HT-29 (cell line): Measurements from ENCODE around the gene IRGQ. TPM values are rescaled to one million over a fixed set of nuclear protein-coding genes. Genes with fewer than 3 reads are reported as not detected.
"Not testable (repeated sequence)": the region's sequence is repeated elsewhere in the genome, so short reads cannot be mapped to it uniquely, and the experiment has no call there.

Source experiments
- DNase-seq: peaks from one replicate; pipeline ENCODE4 v3.0.0-alpha.2; 2015; ENCODE audit warnings: low spot score
- total RNA-seq: library from RNA; depleted of rRNA; stranded (reverse); fragments of >200 nt; shearing (Covaris generic); gene quantifications from 2 replicates; pipeline ENCODE4 v1.2.3, GENCODE V29; 2014; rRNA removed

Gene IRGQ, protein sequence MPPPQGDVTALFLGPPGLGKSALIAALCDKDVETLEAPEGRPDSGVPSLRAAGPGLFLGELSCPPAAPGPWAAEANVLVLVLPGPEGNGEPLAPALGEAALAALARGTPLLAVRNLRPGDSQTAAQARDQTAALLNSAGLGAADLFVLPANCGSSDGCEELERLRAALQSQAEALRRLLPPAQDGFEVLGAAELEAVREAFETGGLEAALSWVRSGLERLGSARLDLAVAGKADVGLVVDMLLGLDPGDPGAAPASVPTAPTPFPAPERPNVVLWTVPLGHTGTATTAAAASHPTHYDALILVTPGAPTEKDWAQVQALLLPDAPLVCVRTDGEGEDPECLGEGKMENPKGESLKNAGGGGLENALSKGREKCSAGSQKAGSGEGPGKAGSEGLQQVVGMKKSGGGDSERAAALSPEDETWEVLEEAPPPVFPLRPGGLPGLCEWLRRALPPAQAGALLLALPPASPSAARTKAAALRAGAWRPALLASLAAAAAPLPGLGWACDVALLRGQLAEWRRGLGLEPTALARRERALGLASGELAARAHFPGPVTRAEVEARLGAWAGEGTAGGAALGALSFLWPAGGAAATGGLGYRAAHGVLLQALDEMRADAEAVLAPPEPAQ
- 23.0 and 26.0 TPM in 2 replicates for total RNA-seq

DNA sequence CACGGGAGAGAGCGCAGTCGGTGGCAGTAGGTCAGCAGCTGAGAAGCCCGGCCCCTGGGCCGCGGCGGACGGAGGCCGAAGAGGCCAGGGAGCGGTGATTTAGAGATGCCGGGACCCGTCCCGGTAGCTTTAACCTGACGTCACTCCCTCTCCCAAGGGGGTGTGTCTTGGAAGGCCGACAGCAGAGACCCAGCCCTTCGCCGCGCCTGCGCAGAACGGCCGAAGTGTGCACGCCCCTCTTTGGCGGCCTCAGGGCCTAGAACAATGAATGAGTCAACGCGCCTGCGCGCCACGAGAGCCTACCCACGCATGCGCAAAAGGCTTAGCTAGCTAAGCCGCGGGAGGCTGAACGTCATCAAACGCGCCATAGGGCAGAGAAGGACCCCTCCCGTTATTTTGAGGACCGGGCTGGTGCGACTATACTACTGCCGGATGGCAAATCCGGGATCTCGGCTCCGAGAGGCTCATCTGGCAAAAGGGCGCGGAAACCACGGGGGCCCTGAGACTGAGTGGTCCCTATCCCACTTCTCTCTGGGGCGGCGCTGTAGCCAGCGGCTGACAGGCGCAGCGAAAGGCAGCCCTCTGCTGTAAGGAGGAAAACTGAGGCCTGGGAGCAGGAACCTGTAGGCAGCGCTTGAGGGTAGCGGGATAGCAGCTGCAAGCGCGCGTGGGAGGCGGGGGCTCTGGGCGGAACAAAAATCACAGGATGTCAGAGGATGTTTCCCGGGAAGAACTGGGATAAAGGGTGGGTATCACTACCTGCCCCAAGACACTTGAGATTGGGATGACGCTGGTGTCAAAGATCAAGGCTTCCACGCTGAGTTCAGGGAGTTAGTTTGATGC is at the start of gene IRGQ, which contains the start of gene ZNF576:
IRGQ (minus strand) TSS at position 136 of the 843 bp plus-strand sequence. CDS start 796 bp downstream, outside the sequence.
ZNF576 (plus strand) TSS at position 597 of the 843 bp plus-strand sequence. CDS start 514 bp downstream, outside the sequence.
- DNase-seq: peak; percentile 100

DNA sequence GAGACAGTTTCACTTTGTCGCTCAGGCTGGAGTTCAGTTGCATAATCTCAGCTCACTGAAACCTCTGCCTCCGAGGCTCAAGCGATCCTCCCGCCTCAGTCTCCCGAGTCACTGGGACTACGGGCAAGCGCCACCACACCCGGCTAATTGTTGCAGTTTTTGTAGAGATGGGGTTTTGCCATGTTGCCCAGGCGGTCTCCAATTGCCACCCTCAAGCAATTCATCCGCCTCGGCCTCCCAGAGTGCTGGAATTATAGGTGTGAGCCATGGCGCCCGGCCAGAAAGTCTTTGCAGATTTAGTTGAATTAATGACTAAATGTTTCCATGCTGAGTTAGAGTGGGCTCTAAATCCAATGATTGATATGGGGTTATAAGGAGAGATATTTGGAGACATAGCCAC is 48.2 kb upstream of the IRGQ start:
- DNase-seq: no peak

DNA sequence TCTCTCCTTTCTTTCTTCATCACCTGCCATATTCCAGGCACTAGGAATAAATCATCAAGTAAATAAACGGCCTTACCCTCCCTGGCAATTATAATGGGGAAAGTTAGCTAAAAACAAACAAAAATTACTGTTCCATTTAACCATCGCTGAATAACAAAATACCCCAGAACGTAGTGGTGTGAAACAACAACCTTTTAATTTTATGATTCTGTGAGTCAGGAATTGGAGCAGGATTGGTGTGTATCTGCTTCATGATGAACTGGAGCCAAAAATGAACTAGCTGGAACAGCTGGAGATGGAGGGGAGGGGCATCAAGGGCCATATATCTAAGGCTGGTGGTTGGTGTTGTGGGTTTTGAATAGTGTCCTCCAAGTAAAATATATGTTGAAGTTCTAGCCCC is 47.4 kb upstream of the IRGQ start:
- DNase-seq: no peak

DNA sequence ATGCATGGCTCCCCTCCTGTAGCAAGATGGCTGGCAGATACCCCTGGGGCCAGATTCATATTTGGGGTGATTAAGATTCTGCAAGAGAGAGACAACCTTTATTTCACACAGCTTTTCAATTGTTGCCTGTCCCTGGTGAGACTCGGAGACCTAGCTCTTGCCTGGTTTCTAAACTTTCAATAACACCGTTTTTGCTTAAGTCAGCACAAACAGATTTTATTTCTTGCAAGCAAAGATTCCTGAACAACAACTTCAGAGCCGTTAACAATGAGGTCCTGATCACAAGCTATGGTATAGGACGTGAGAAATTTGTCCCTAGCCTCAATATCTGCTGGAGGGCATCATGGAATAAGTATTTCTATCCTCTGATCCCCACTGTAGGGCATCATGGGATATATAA is 46.6 kb upstream of the IRGQ start:
- DNase-seq: no peak

- DNase-seq: no peak
Measured at GRCh38 chr19:43641333-43641732, 45.4 kb upstream of the IRGQ start.

DNA sequence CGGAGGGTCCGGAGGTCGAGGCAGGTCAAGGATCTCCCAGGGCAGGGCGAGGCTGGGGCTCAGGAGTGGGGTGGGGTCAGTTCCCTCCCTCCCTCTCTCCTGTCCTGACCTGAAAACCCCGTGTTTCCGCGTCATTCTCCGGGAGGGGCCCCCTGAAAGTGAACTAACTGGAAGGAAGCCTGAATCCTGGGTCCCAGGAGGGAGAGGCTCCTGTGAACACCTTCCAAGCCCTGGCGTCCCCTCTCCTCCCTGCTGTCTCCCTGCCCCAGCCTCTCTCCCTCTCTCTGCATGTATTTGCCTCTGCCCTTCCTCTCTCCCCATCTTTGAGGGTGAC is 44.5 kb upstream of the IRGQ start:
- DNase-seq: no peak

GRCh38 chr19:43639519-43640423 is 43.8 kb upstream of the IRGQ start, which contains the start of gene CADM4:
TSS of gene CADM4 (minus strand) at chr19:43639850. CDS start at chr19:43639790, 60 bp downstream.
- no peak for DNase-seq

- DNase-seq: no peak
Measured at GRCh38 chr19:43638995-43639518, 43.1 kb upstream of the IRGQ start.

GRCh38 chr19:43638214-43638994 is 42.5 kb upstream of the IRGQ start:
- no peak for DNase-seq

DNA sequence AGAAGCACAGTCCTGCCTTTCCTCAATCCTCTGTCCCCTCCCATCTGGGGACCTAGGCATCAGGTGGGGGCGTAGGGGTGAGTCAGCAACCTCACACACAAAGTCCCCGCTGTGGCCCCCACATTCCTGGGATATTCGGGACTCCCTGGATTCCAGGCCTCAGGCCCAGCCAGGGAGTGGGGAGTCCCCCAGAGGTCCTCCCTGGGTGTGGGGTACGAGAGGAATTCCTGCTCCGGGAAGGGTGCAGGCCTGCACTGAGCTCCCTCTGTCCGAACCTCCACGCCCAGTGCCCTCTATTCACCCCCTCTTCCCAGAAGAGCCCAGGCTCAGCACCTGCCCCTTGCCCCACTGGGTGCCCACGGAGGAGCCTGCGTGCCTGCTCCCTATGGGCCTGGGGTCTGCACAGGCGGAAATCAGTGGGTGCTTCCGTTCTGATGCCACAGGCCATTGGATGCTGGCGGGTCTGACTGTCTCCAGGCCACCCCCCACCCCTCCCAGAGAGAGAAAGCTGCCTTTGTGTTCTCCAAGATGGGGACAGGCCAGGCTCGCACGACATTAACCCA is 40.3 kb upstream of the IRGQ start:
- DNase-seq: no peak

GRCh38 chr19:43635561-43635940 is 39.6 kb upstream of the IRGQ start:
- not testable (repeated sequence) for DNase-seq

- DNase-seq: no peak
Measured at GRCh38 chr19:43634872-43635560, 39.1 kb upstream of the IRGQ start.

DNA sequence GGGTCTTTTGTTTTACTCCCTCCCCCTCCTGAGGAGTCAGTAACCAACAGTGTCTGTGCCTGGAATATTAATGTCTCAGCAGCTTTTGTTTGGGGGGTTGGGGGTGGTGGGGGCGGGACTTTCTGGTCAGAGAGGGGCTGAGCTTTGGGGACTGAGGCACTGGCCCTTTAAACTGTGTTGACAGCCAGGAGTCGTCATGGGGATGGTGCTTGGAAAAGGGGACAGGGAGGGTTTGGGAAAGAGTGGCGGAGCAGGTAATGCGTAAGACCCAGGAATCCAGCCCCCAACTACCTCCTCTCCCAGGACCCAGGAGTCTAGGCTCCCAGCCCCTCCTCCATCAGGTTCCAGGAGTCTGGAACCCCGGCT is 38.6 kb upstream of the IRGQ start:
- no peak for DNase-seq

GRCh38 chr19:43634068-43634467 is 38.1 kb upstream of the IRGQ start:
- no peak for DNase-seq

- no peak for DNase-seq
Measured at GRCh38 chr19:43633520-43633919, 37.6 kb upstream of the IRGQ start.

- DNase-seq: no peak
Measured at GRCh38 chr19:43631491-43631890, 35.6 kb upstream of the IRGQ start.

DNA sequence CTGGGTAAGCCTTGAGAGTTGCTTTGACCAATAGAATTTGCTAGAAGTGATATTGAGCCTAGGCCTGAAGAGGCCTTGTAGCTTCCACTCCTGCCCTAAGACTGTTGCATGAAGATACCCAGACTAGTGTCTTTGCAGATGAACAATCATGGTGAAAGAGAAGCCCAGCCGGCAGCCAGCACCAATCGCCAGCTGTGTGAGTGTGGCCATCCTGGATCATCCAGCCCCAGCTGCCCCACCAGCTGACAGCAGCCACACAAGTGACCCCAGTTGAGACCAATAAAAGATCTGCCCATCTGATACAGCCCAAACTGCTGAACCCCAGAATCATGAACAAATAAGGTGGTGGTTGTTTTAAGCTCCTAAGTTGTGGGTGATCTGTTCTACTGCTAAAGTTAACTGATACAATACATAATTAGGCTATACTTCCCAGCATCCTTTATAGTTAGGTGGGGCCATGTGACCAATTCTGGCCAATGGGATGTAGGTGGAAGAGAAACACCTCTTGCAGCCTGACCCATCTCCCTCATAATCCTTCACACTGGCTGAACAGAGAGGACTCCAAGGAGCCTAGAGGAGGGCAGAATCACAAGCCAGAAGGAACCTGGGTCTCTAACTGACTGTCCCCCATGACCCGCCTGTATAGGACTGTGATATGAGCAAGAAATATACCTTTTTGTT is 32.9 kb upstream of the IRGQ start:
- no peak for DNase-seq

DNA sequence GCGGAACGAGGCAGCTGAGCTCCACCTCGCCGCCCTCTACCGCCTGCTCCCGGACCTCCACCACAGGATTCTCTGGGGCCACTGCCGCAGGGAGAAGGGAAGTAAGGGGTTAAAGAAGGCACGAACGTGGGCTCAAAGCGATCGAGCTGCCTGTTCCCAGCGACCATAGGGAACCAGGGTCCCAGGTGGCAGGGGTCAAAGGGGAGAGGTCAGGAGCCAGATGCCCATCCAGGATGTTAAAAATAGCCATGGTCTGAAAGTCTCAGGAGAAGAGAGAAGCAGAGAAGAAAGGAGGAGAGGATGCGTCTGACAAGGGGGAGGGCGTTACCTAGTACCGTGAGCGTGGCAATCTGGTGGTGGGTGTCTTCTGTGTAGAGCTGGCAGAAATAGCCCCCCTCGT is 30.9 kb upstream of the IRGQ start:
- no peak for DNase-seq
